Thyroid gland (tissue), 4 donors: ENCODE results near the gene CTAGE1. TPM values are rescaled to one million over a fixed set of nuclear protein-coding genes. Genes with fewer than 3 reads are reported as not detected.

Source experiments
- DNase-seq, 2 donors: peaks; one replicate each; pipeline ENCODE4 v3.0.0-alpha.2; 2019
- H3K27ac ChIP-seq, 3 donors: fragments of 200-600 bp; sonication (generic); 1 replicate in 2 of 3; 2 replicates in 1 of 3; pipeline ENCODE4 v1.5.1; 2016 to 2019; ENCODE audit warnings: mild to moderate bottlenecking in 1 of 3, moderate library complexity in 1 of 3
- H3K27me3 ChIP-seq: fragments of 200-600 bp; sonication (generic); one replicate; pipeline ENCODE4 v1.5.1; 2019
- H3K36me3 ChIP-seq, 2 donors: fragments of 200-600 bp; sonication (generic); one replicate each; pipeline ENCODE4 v1.5.1; 2016 to 2019
- H3K4me1 ChIP-seq, 2 donors: fragments of 200-600 bp; sonication (generic); one replicate each; pipeline ENCODE4 v1.5.1; 2017 to 2019
- H3K4me3 ChIP-seq, 3 donors: fragments of 200-600 bp; sonication (generic); replicated peaks in 1 of 3; 1 replicate in 2 of 3; 2 replicates in 1 of 3; pipeline ENCODE4 v1.5.1; 2016; ENCODE audit warnings: mild to moderate bottlenecking in 1 of 3
- H3K9me3 ChIP-seq: fragments of 200-600 bp; sonication (generic); one replicate; pipeline ENCODE4 v1.5.1; 2017
- POLR2A ChIP-seq, 2 donors: fragments of 450-650 bp; IDR thresholded peaks; one replicate each; pipeline ENCODE4 v1.6.1; 2017; ENCODE audit warnings: antibody characterized with exemption in 2 of 2, mild to moderate bottlenecking in 2 of 2, moderate library complexity in 1 of 2
- WGBS, 2 donors: methylation state at CpG; one replicate each; pipeline ENCODE4 v1.1.5; 2017; 5-methylcytosine and 5-hydroxymethylcytosine counted together
- intact Hi-C: fragments of 100-400 bp; cut with DNase I; formaldehyde crosslinking; loops from one replicate; pipeline ENCODE4 v1.15.1; 2023
- total RNA-seq, 4 donors: library from RNA; depleted of rRNA; stranded (reverse); fragments of >200 nt; gene quantifications; one replicate each; pipeline ENCODE4 v1.2.3, GENCODE V29; 2016
- TF ChIP-seq, protein P1 (sequence below), 6 experiments: fragments of 200-600 bp in 3 of 6; fragments of 450-650 bp in 3 of 6; sonication (generic) in 3 of 6; IDR thresholded peaks; one replicate each; pipeline ENCODE4 v1.5.1; 2016 to 2019; ENCODE audit warnings: antibody characterized with exemption in 6 of 6, mild to moderate bottlenecking in 2 of 6, inconsistent platforms in 1 of 6, moderate library complexity in 1 of 6

Gene CTAGE1
- total RNA-seq, 4 donors from 2014 or later = not detected

DNA sequence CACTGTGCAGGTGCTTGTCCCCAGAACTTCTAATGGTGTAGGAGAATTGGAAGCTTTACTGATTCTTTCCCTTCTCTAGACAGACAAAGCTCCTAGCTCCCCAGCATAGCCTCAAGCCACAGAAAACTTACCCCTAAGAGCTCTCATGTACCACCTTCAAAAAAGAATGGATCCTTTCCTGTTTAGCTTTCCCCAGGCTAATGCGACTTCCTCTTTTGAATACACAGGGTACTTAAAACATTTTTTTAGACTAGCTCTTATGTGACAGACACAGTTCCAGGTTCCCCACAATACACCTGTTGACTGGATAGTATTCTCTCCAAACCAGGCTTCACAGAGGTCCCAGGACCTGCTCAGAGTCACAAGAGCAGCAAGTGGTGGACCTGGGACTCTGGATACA, 8.3 kb downstream of the CTAGE1 start:
- no peak for TF ChIP-seq POLR2A (IDR thresholded peaks at IDR 0.05)
- TF ChIP-seq, protein P1, sequence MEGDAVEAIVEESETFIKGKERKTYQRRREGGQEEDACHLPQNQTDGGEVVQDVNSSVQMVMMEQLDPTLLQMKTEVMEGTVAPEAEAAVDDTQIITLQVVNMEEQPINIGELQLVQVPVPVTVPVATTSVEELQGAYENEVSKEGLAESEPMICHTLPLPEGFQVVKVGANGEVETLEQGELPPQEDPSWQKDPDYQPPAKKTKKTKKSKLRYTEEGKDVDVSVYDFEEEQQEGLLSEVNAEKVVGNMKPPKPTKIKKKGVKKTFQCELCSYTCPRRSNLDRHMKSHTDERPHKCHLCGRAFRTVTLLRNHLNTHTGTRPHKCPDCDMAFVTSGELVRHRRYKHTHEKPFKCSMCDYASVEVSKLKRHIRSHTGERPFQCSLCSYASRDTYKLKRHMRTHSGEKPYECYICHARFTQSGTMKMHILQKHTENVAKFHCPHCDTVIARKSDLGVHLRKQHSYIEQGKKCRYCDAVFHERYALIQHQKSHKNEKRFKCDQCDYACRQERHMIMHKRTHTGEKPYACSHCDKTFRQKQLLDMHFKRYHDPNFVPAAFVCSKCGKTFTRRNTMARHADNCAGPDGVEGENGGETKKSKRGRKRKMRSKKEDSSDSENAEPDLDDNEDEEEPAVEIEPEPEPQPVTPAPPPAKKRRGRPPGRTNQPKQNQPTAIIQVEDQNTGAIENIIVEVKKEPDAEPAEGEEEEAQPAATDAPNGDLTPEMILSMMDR (IDR thresholded peaks at IDR 0.05) = no peak
- Histone ChIP-seq H3K4me1 (no peaks in the 10 kb centered on the region), H3K4me3 (no peak overlapping the region), H3K9me3 (no peaks in the 10 kb centered on the region), H3K27me3 (no peaks in the 10 kb centered on the region), H3K27ac (no peak overlapping the region), H3K36me3 (no peaks in the 10 kb centered on the region)
- DNase-seq = no peak
- WGBS, 2 donors = 58 to 60% methylated on average over 1 of the region's 1 CpG
- intact Hi-C loops = no loop called here

- Histone ChIP-seq H3K4me3 (no peak overlapping the region), H3K9me3 (no peaks in the 10 kb centered on the region), H3K27ac (no peak overlapping the region), H3K4me1 (peaks cover 0 to 1% of the 10 kb centered on the region in 2 donors), H3K27me3 (no peaks in the 10 kb centered on the region), H3K36me3 (no peaks in the 10 kb centered on the region)
- TF ChIP-seq, protein P1 (IDR thresholded peaks at IDR 0.05) = no peak
- no peak for TF ChIP-seq POLR2A (IDR thresholded peaks at IDR 0.05)
- WGBS, 2 donors = 96 to 98% methylated on average over 3 of the region's 3 CpGs
- DNase-seq = no peak
- intact Hi-C loops = no loop called here
These were observed 9.7 kb downstream of the CTAGE1 start for GRCh38 chr18:22408059-22408458.

- H3K27ac ChIP-seq = no peak overlapping the region
- DNase-seq = no peak
- no peak overlapping the region for H3K4me3 ChIP-seq
- no peaks in the 10 kb centered on the region for H3K36me3 ChIP-seq
- H3K27me3 ChIP-seq = no peaks in the 10 kb centered on the region
- no peaks in the 10 kb centered on the region for H3K9me3 ChIP-seq
- TF ChIP-seq, protein P1 (IDR thresholded peaks at IDR 0.05) = no peak
- no peak for TF ChIP-seq POLR2A (IDR thresholded peaks at IDR 0.05)
- intact Hi-C loops = no loop called here
- peaks cover 0 to 4% of the 10 kb centered on the region in 2 donors for H3K4me1 ChIP-seq
These were observed 12.6 kb downstream of the CTAGE1 start for GRCh38 chr18:22405142-22405541.

GRCh38 chr18:22403950-22404349, 13.8 kb downstream of the CTAGE1 start:
- Histone ChIP-seq H3K27ac (no peak overlapping the region), H3K4me1 (peaks cover 0 to 4% of the 10 kb centered on the region in 2 donors), H3K9me3 (no peaks in the 10 kb centered on the region), H3K27me3 (no peaks in the 10 kb centered on the region), H3K36me3 (no peaks in the 10 kb centered on the region), H3K4me3 (no peak overlapping the region)
- TF ChIP-seq POLR2A (IDR thresholded peaks at IDR 0.05) = no peak
- TF ChIP-seq, protein P1 (IDR thresholded peaks at IDR 0.05) = no peak
- WGBS, 2 donors = 79 to 98% methylated on average over 3 of the region's 3 CpGs
- intact Hi-C loops = no loop called here
- DNase-seq = no peak

- intact Hi-C loops = no loop called here
- Histone ChIP-seq H3K9me3 (no peaks in the 10 kb centered on the region), H3K4me3 (no peak overlapping the region), H3K27ac (no peak overlapping the region), H3K4me1 (peaks cover 0 to 4% of the 10 kb centered on the region in 2 donors), H3K36me3 (no peaks in the 10 kb centered on the region), H3K27me3 (no peaks in the 10 kb centered on the region)
- TF ChIP-seq POLR2A (IDR thresholded peaks at IDR 0.05) = no peak
- TF ChIP-seq, protein P1 (IDR thresholded peaks at IDR 0.05) = no peak
- WGBS, 2 donors = 77 to 87% methylated on average over 3 of the region's 3 CpGs
- no peak for DNase-seq
These were observed 17.8 kb downstream of the CTAGE1 start for GRCh38 chr18:22399949-22400348.
